Keratinocyte (primary cell): ENCODE results near the gene ABHD16A. TPM values are rescaled to one million over a fixed set of nuclear protein-coding genes. Genes with fewer than 3 reads are reported as not detected.

Experiments
- DNase-seq: peaks from one replicate; pipeline ENCODE4 v3.0.0-alpha.2; 2011; ENCODE audit warnings: low read depth, missing footprints, low spot score
- FAIRE-seq: peaks from 2 replicates; lab custom pipeline; 2011; peaks lifted over from hg19 to GRCh38; lab: Jason Lieb, UNC
- H2AFZ ChIP-seq: 2 replicates; pipeline ENCODE4 v1.6.0; 2012; ENCODE audit warnings: low read length, control low read depth, inconsistent platforms; ENCODE audit not compliant: control insufficient read depth
- H3K27ac ChIP-seq: 2 replicates; pipeline ENCODE4 v1.5.1; 2011; ENCODE audit warnings: low read length; ENCODE audit not compliant: control insufficient read depth, insufficient read depth
- H3K27me3 ChIP-seq: 3 replicates; pipeline ENCODE4 v1.6.0; 2011; ENCODE audit warnings: low read length; ENCODE audit not compliant: control insufficient read depth, insufficient read depth; ENCODE audit errors: extremely low read depth
- H3K36me3 ChIP-seq, 2 experiments: 2 replicates in 1 of 2; 3 replicates in 1 of 2; pipeline ENCODE4 v1.5.1; 2011; ENCODE audit warnings: low read length in 2 of 2, mild to moderate bottlenecking in 1 of 2; ENCODE audit not compliant: control insufficient read depth in 2 of 2, insufficient read depth in 2 of 2; ENCODE audit errors: extremely low read depth in 1 of 2
- H3K4me1 ChIP-seq: 3 replicates; pipeline ENCODE4 v1.5.1; 2011; ENCODE audit warnings: low read length; ENCODE audit not compliant: control insufficient read depth, insufficient read depth; ENCODE audit errors: extremely low read depth
- H3K4me2 ChIP-seq: 3 replicates; pipeline ENCODE4 v1.6.0; 2011; ENCODE audit warnings: low read depth, low read length; ENCODE audit not compliant: control insufficient read depth, insufficient read depth; ENCODE audit errors: extremely low read depth
- H3K4me3 ChIP-seq, 3 experiments: fragments of 200-600 bp in 1 of 3; sonication (generic) in 1 of 3; 2 replicates in 2 of 3; 3 replicates in 1 of 3; pipeline ENCODE4 v1.5.1; 2011 to 2016; ENCODE audit warnings: low read length in 3 of 3, mild to moderate bottlenecking in 3 of 3, control low read depth in 2 of 3, inconsistent platforms in 1 of 3, low read depth in 1 of 3, mixed read lengths in 1 of 3, mixed run types in 1 of 3, moderate library complexity in 1 of 3; ENCODE audit not compliant: control insufficient read depth in 2 of 3, insufficient read depth in 2 of 3; ENCODE audit errors: extremely low read depth in 1 of 3
- H3K79me2 ChIP-seq: 2 replicates; pipeline ENCODE4 v1.6.0; 2012; ENCODE audit warnings: low read length; ENCODE audit not compliant: control insufficient read depth, insufficient read depth
- H3K9ac ChIP-seq: 3 replicates; pipeline ENCODE4 v1.6.0; 2011; ENCODE audit warnings: low read length; ENCODE audit not compliant: control insufficient read depth, insufficient read depth; ENCODE audit errors: extremely low read depth
- H3K9me1 ChIP-seq: 3 replicates; pipeline ENCODE4 v1.6.0; 2011; ENCODE audit warnings: low read length; ENCODE audit not compliant: control insufficient read depth, insufficient read depth; ENCODE audit errors: extremely low read depth
- H3K9me3 ChIP-seq: 2 replicates; pipeline ENCODE4 v1.5.1; 2012; ENCODE audit warnings: low read depth, low read length; ENCODE audit not compliant: control insufficient read depth
- H4K20me1 ChIP-seq: 3 replicates; pipeline ENCODE4 v1.6.0; 2011; ENCODE audit warnings: low read length; ENCODE audit not compliant: control insufficient read depth, insufficient read depth; ENCODE audit errors: extremely low read depth
- EZH2 ChIP-seq: IDR thresholded peaks from one replicate; pipeline ENCODE4 v1.6.1; 2012; ENCODE audit warnings: inconsistent platforms, mild to moderate bottlenecking, low read length, moderate library complexity
- dilution Hi-C: fragments of 300-500 bp; cut with MboI; formaldehyde crosslinking; loops from one replicate; pipeline ENCODE4 v1.7.0; 2020; ENCODE audit warnings: low sequenced_read_pairs; ENCODE audit not compliant: extremely low pct_ligation_motif_present
- polyA plus RNA-seq, 5 experiments: library from polyadenylated mRNA; depleted of rRNA in 3 of 5; stranded (reverse) in 3 of 5; stranded (forward) in 1 of 5; unstranded in 1 of 5; fragments of >200 nt; gene quantifications; 1 replicate in 1 of 5; 2 replicates in 3 of 5; 3 replicates in 1 of 5; pipeline versions ENCODE4 v1.2.1 to v1.2.3, GENCODE V29; 2011 to 2012; ENCODE audit warnings: missing spikeins in 2 of 5, low read depth in 1 of 5, low replicate concordance in 1 of 5
- TF ChIP-seq, protein P1 (sequence below), 3 experiments: IDR thresholded peaks in 1 of 3; conservative IDR thresholded peaks in 1 of 3; optimal IDR thresholded peaks in 1 of 3; 2 replicates in 2 of 3; 3 replicates in 1 of 3; pipeline versions ENCODE3 to v1.5.1; 2011; ENCODE audit warnings: low read length in 3 of 3, mild to moderate bottlenecking in 3 of 3, moderate library complexity in 2 of 3, control low read depth in 1 of 3, inconsistent platforms in 1 of 3; ENCODE audit not compliant: insufficient read depth in 2 of 3; ENCODE audit errors: extremely low read depth in 1 of 3

The ABHD16A gene
- polyA plus RNA-seq, 1 donor (not counting 4 experiments of a cell fraction or from before 2014, with no cell fraction given), result 21.8 TPM

- Histone ChIP-seq H3K9me3 (no peaks in the 10 kb centered on the region), H3K36me3 (peaks cover 14 to 28% of the 10 kb centered on the region in 2 experiments), H3K4me2 (peak overlapping the region; percentile 77), H2AFZ (no peak overlapping the region), H3K4me3 (no peak overlapping the region), H3K9ac (peak overlapping the region; percentile 64), H3K9me1 (peaks cover 2% of the 10 kb centered on the region), H3K79me2 (peaks cover 39% of the 10 kb centered on the region), H3K27ac (peak overlapping the region; percentile 80), H4K20me1 (peaks cover 11% of the 10 kb centered on the region), H3K27me3 (no peaks in the 10 kb centered on the region), H3K4me1 (peaks cover 42% of the 10 kb centered on the region)
- dilution Hi-C loops, result no loop called here
- FAIRE-seq, result no peak
- no peak for DNase-seq
- TF ChIP-seq EZH2, result no peak
- TF ChIP-seq, protein P1, sequence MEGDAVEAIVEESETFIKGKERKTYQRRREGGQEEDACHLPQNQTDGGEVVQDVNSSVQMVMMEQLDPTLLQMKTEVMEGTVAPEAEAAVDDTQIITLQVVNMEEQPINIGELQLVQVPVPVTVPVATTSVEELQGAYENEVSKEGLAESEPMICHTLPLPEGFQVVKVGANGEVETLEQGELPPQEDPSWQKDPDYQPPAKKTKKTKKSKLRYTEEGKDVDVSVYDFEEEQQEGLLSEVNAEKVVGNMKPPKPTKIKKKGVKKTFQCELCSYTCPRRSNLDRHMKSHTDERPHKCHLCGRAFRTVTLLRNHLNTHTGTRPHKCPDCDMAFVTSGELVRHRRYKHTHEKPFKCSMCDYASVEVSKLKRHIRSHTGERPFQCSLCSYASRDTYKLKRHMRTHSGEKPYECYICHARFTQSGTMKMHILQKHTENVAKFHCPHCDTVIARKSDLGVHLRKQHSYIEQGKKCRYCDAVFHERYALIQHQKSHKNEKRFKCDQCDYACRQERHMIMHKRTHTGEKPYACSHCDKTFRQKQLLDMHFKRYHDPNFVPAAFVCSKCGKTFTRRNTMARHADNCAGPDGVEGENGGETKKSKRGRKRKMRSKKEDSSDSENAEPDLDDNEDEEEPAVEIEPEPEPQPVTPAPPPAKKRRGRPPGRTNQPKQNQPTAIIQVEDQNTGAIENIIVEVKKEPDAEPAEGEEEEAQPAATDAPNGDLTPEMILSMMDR (optimal IDR thresholded peaks at IDR 0.05 in 1 of 3, IDR thresholded peaks at IDR 0.05 in 1 of 3, conservative IDR thresholded peaks at IDR 0.05 in 1 of 3; ENCODE audit: extremely low read depth in 1 of 3, insufficient read depth in 2 of 3, low read length in 3 of 3), result no peak
Observed at GRCh38 chr6:31737315-31737990, 34.3 kb upstream of the ABHD16A start.

DNA sequence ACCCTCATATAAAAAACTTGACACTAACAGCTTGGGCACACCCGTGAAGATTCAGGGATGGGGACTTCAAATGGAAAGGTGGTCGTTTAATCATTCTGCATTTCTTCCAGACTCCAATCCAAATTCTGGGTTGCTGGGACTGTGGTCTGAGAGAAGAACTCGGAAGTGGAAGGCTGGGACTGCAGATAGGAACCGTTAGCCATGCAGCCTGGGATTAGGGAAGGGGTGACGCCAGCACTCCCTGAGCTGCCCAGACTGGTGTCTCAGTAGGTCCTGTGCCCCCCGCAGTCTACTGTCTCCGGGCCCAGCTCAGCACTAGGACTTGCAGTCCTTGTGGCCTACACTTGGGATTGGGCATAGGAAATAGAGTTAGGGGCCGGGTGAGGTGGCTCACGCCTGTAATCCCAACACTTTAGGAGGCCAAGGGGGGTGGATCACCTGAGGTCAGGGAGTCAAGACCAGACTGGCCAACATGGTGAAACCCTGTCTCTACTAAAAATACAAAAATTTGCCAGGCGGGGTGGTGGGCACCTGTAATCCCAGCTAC lies 33.7 kb upstream of the ABHD16A start:
- Histone ChIP-seq H3K9me1 (peaks cover 2% of the 10 kb centered on the region), H3K27ac (peak overlapping the region; percentile 96), H3K79me2 (peaks cover 39% of the 10 kb centered on the region), H3K4me2 (peak overlapping the region; percentile 84), H2AFZ (peak overlapping the region; percentile 64), H3K27me3 (no peaks in the 10 kb centered on the region), H3K36me3 (peaks cover 17 to 29% of the 10 kb centered on the region in 2 experiments), H3K4me1 (peaks cover 42% of the 10 kb centered on the region), H3K9me3 (no peaks in the 10 kb centered on the region), H4K20me1 (peaks cover 14% of the 10 kb centered on the region), H3K4me3 (peak overlapping the region; percentile 62 to 88 (median 66)), H3K9ac (peak overlapping the region; percentile 90)
- no peak for FAIRE-seq
- TF ChIP-seq, protein P1 (optimal IDR thresholded peaks at IDR 0.05 in 1 of 3, IDR thresholded peaks at IDR 0.05 in 1 of 3, conservative IDR thresholded peaks at IDR 0.05 in 1 of 3; ENCODE audit: extremely low read depth in 1 of 3, insufficient read depth in 2 of 3, low read length in 3 of 3), result no peak
- TF ChIP-seq EZH2, result no peak
- dilution Hi-C loops, result no loop called here
- no peak for DNase-seq
